HG02981 (cell line): ENCODE results near the gene CEP164.
"Not testable (repeated sequence)": the region's sequence is repeated elsewhere in the genome, so short reads cannot be mapped to it uniquely, and the experiment has no call there.

Experiments
- ATAC-seq: cut with Tn5 transposase; IDR thresholded peaks from one replicate; pipeline ENCODE4 v1.9.1; 2021; ENCODE audit warnings: mild to moderate bottlenecking, moderate library complexity; ENCODE audit not compliant: unreplicated experiment

CEP164 gene

DNA sequence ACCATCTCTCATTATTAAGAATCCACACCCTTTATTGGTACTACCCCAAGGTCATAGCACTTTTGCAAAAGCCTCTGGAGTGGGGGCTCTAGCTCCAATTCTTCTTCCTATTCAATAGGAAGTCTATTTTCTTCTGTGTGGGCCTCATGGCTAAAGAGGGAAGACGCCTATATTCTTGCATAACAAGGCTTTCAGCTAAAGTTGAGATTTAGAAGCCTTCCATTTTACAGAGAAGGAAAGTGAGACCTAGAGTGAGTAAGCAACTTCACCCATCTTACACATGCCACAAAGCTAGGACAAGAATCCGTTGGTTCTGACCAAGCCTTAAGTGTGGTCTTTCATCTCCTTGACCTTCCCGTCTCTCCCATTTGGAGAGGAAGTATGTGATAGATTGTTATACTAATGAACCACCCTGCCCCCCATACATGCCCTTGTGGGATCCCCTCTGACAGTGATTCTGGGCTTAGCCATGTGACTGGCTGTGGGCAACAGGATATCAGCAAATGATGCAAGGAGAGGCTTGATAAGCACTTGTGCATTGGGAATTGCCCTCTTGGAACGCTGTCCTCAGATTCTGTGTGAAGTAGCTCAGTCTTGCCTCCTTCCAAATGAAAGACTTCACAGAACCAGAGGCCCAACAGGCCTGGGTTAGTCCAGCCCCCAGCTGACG, 23.9 kb upstream of the CEP164 start:
- no peak for ATAC-seq

GRCh38 chr11:117305145-117305544, 22.5 kb upstream of the CEP164 start:
- ATAC-seq = no peak

- no peak for ATAC-seq
Measured at GRCh38 chr11:117309310-117309709, 18.3 kb upstream of the CEP164 start.

- no peak for ATAC-seq
Measured at GRCh38 chr11:117313091-117313490, 14.6 kb upstream of the CEP164 start.

DNA sequence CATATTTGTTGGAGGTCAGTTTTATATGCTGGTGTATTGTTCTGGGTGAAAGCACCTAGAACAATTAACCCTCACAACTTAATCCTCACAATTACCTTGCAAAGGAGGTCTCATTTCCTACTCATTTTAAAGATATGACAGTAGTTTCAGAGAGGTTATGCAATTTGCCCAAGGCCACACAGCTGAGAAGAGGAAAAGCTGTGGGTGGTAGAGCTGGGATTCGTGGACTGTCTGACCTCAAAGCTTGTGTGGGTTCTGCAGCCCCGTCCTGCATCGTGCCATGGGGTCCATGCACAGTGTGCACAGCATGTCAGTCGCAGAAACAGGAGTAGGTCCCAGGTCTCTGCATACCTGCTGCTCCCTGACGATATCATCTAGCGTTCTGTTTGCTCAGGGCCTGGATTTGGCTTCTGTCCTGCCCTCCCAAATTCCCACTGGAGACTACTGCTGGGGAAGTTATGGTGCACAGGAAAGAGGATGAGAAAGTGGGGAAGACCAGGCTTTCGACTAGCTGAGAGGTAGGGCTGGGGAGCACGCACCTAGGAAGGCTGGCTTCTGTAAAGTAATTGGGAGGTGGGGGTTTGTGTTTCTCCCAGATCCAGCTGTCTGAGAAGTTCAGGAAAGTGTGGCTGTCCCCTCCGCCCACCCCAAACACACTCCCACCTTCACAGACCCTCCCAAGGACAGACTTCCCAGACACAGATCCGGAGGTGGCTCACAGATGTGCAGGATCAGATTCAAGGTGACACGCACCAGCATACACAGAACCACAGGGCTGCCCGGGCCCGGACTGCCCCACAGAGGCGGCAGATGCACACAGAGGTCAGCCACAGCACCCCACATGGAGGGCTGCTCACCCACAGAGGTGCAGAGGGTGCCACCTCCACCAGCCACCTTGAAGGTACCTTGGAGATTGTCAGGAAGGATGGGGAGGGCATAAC, 13.6 kb upstream of the CEP164 start:
- ATAC-seq = no peak

GRCh38 chr11:117314840-117315239, 12.8 kb upstream of the CEP164 start:
- ATAC-seq = no peak

- no peak for ATAC-seq
Measured at GRCh38 chr11:117315285-117316196, 12.1 kb upstream of the CEP164 start.

GRCh38 chr11:117316197-117316961, 11.3 kb upstream of the CEP164 start, which contains the start of gene BACE1:
TSS of gene BACE1 (minus strand) at chr11:117316256. CDS start at chr11:117315795, 461 bp downstream.
- ATAC-seq = no peak

- ATAC-seq = no peak
Measured at GRCh38 chr11:117318738-117319137, 8.9 kb upstream of the CEP164 start.

GRCh38 chr11:117319214-117319840, 8.3 kb upstream of the CEP164 start:
- ATAC-seq = no peak

- ATAC-seq = not testable (repeated sequence)
Measured at GRCh38 chr11:117327255-117327566, 443 bp upstream of the CEP164 start.

DNA sequence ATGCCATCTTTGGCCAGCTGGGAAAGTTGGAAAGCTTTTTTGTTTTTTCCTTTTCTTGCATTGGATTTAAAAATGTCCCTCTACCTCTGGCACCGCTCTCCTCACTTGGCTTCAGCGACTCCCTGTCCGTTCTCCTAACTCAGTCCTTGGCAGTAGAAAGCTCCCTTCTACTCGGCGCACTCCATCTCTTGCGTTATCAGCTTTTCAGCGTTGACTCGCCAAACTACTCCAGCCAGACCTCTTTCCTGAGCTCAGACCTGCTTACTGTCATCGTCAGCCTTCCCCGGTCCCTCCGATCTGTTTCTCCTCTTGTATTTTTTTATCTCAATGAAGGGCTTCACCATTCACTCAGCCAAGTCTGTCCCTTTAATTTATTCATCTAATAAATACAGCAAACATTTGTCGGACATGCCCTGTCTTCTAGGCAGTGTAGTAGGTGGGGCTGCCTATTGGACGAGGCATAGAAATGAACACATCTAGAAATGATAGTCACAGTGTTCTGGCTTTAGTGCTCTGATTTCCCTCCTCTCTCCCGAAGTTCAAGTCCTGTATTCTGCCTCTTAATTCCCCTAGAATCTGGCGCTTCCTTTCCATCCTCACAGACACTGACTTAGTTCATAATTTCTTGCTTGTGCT, 839 bp downstream of the CEP164 start:
- ATAC-seq = no peak

- ATAC-seq = no peak
Measured at GRCh38 chr11:117332843-117333242, 5.2 kb downstream of the CEP164 start.

GRCh38 chr11:117333917-117334316, 6.3 kb downstream of the CEP164 start:
- ATAC-seq = no peak

GRCh38 chr11:117334896-117335295, 7.2 kb downstream of the CEP164 start:
- no peak for ATAC-seq

DNA sequence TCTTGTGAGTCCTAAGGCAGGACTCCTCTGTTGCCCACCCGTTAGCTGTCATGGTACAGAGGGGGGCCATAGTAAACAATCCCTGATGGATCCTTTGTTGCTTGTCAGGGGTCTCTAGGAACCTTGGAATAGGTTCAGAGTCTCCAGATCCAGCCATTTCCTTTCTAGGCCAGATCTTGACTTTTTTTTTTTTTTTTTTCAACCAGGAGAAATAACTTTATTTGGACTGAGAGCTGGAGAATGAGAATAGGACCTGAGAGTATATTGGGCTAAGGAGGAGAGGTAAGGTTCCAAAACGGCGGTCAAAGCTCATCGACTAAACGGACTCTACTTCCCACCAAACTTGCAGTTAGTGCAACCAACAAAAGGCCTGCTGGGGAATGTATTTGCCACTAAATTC, 7.7 kb downstream of the CEP164 start:
- no peak for ATAC-seq

DNA sequence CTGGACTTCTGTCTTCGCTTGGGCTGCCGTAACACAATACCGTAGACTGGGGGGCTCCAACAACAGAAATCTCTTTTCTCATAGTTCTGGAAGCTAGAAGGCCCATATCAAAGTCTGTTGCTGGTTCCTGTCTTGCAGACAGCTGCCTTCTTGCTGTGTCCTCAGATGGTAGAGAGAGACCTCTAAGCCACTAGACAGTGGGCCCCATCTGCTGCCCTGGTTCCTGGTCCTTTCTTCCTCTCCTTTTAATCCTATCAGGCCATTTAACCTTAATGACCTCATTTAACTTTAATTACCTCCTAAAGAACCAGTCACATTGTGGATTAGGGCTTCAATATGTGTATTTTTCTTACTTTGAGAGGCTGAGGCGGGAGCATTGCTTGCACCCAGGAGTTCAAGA, 9.4 kb downstream of the CEP164 start:
- no peak for ATAC-seq

DNA sequence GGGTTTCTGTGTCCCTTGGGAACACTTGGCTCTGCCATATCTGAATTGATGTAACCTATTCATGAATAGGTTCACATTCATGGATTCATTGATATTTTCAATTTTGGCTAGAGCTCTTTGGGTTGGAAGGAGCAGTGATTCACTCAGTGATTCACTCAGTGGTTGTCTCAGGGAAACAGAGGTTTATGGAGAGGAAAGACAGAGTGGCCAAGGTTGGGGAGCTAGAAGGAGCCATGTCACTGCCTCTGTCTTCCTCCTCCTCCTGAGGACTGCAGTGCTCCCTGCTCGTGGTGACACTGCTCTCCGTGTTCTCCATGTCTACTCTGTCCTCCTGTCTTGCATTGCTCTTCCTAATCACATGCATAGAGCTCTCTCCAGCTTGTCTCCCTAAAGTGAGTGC, 17.4 kb downstream of the CEP164 start:
- no peak for ATAC-seq

- ATAC-seq = no peak
Measured at GRCh38 chr11:117354550-117354949, 26.9 kb downstream of the CEP164 start.
